Astrocyte (in vitro differentiated cells and primary cell): ENCODE results near the gene ANO6.

Experiments
- CTCF ChIP-seq: IDR thresholded peaks from 2 replicates; pipeline ENCODE4 v1.5.1; 2011; ENCODE audit warnings: low read depth, mild to moderate bottlenecking, inconsistent platforms, low read length, moderate library complexity; ENCODE audit not compliant: insufficient read depth
- EZH2 ChIP-seq: IDR thresholded peaks from 2 replicates; pipeline ENCODE4 v1.6.1; 2012; ENCODE audit warnings: mild to moderate bottlenecking, low read length, inconsistent platforms; ENCODE audit not compliant: insufficient read depth

- no peak for TF ChIP-seq EZH2
- no peak for TF ChIP-seq CTCF
These were observed 121.9 kb downstream of the ANO6 start for GRCh38 chr12:45337835-45338234.
